ENCODE results near the gene MOK. TPM values are rescaled to one million over a fixed set of nuclear protein-coding genes. Genes with fewer than 3 reads are reported as not detected.

The MOK gene
- total and polyA plus RNA-seq, 2 of the 4 experiments (the other 2 are of a cell fraction), result 16.8 to 48.5 TPM

- in situ Hi-C loops (cut with MboI; ENCODE audit: low sequenced_read_pairs), result no loop called here
- H3K27me3 ChIP-seq (ENCODE audit: control insufficient read depth, insufficient read depth, low read length), result no peaks in the 10 kb centered on the region
- no peak overlapping the region for H3K4me3 ChIP-seq (ENCODE audit: insufficient read depth, low read depth, low read length)
- dilution Hi-C loops (cut with HindIII; ENCODE audit: low sequenced_read_pairs, unreplicated experiment), result no loop called here
- no peak overlapping the region for H2AK9ac ChIP-seq (replicated peaks; ENCODE audit: low read depth, low read length, poor library complexity)
- peak overlapping the region; percentile 36 for H2BK5ac ChIP-seq (ENCODE audit: low read depth, low read length, poor library complexity, severe bottlenecking)
- no peak overlapping the region for H2BK15ac ChIP-seq (ENCODE audit: low read depth, low read length)
- H4K91ac ChIP-seq (ENCODE audit: insufficient read depth, low read depth, low read length), result no peak overlapping the region
- no peak overlapping the region for H3K9ac ChIP-seq (ENCODE audit: low read depth, low read length)
- H2AFZ ChIP-seq (replicated peaks; ENCODE audit: low read length, poor library complexity), result no peak overlapping the region
- no TSS peak for BruUV-seq (replicated peaks)
- POLR2A ChIA-PET (ENCODE audit: unreplicated experiment), result no interaction called here
- no peak overlapping the region for H2BK120ac ChIP-seq (ENCODE audit: low read depth, low read length)
- H3K56ac ChIP-seq (ENCODE audit: extremely low read depth, insufficient read depth, low read length), result no peak overlapping the region
- CTCF ChIA-PET, result interaction anchor here (0.6 kb wide), 1 partner anchor 9 kb away, joined by 3 read pairs; no protein-coding TSS in a partner anchor
- H3K79me1 ChIP-seq (ENCODE audit: low read depth in 1 of 2, low read length in 2 of 2), result peaks cover 51 to 78% of the 10 kb centered on the region in 2 experiments
- peak overlapping the region; percentile 77 for H3K4me2 ChIP-seq (ENCODE audit: low read depth, low read length)
- H2AK5ac ChIP-seq (ENCODE audit: low read depth, low read length), result no peak overlapping the region
- H3K9me1 ChIP-seq (ENCODE audit: insufficient read depth, low read length), result peaks cover 28% of the 10 kb centered on the region
- no peak overlapping the region for H2BK20ac ChIP-seq (ENCODE audit: low read depth, low read length)
- ATAC-seq (ENCODE audit: low read depth) (peak; percentile 87), DNase-seq (peak; percentile 87)
- no peaks in the 10 kb centered on the region for H3K9me3 ChIP-seq (ENCODE audit: control insufficient read depth, insufficient read depth, low read length)
- H3K4me1 ChIP-seq (ENCODE audit: control insufficient read depth, insufficient read depth, low read length), result peaks cover 13% of the 10 kb centered on the region
- H3K23ac ChIP-seq (ENCODE audit: low read depth, low read length), result no peak overlapping the region
- TF ChIP-seq NFE2L2 (IDR thresholded peaks at IDR 0.05; ENCODE audit: low read depth, low read length), result peak; percentile 74
- TF ChIP-seq SMC3 (IDR thresholded peaks at IDR 0.05; ENCODE audit: low read depth, low read length), result no peak
- TF ChIP-seq FOS (IDR thresholded peaks at IDR 0.05; ENCODE audit: low read depth, low read length), result peak; percentile 83
- TF ChIP-seq CEBPB (IDR thresholded peaks at IDR 0.05; ENCODE audit: low read depth, low read length), result peak; percentile 79
- peak overlapping the region; percentile 59; the same call in 1 of the 2 replicates for H3K4ac ChIP-seq (ENCODE audit: low read depth, low read length)
- no peak overlapping the region for H3K14ac ChIP-seq (replicated peaks; ENCODE audit: low read depth, low read length)
- no peak overlapping the region for H4K5ac ChIP-seq (ENCODE audit: low read depth, low read length)
- H3K18ac ChIP-seq (ENCODE audit: low read depth, low read length), result no peak overlapping the region; the same call in 1 of the 2 replicates
- WGBS, 2 experiments (ENCODE audit: extremely low coverage in 2 of 2, insufficient read length in 1 of 2), result 13% methylated on average over 1 of the region's 3 CpGs; no CpG with 5 or more reads in 1 of the 2 experiments
- H4K20me1 ChIP-seq (ENCODE audit: insufficient read depth, low read length), result peaks cover 70% of the 10 kb centered on the region
- H3K36me3 ChIP-seq (ENCODE audit: control insufficient read depth, insufficient read depth, low read length), result no peaks in the 10 kb centered on the region
- H4K8ac ChIP-seq (ENCODE audit: low read depth in 2 of 2, low read length in 2 of 2), result no peak overlapping the region
- intact Hi-C loops (cut with micrococcal nuclease), result no loop called here
- H3K27ac ChIP-seq (ENCODE audit: insufficient read depth, low read length), result peak overlapping the region; percentile 28; the same call in 1 of the 2 replicates
Observed at GRCh38 chr14:102187044-102187443, 117.9 kb downstream of the MOK start.
